ENCODE data around the gene WHRN.
A peak's percentile ranks its signal among the peaks of the same experiment; 100 is the strongest.

WHRN gene

GRCh38 chr9:114394523-114395333 lies 110.5 kb downstream of the WHRN start:
- DNase-seq: no peak

GRCh38 chr9:114392749-114393112 lies 112.5 kb downstream of the WHRN start:
- no peak for DNase-seq

GRCh38 chr9:114390952-114391351 lies 114.3 kb downstream of the WHRN start:
- no peak for DNase-seq

GRCh38 chr9:114389612-114390368 lies 115.5 kb downstream of the WHRN start:
- DNase-seq: no peak

- DNase-seq: no peak
These were observed 116.4 kb downstream of the WHRN start for GRCh38 chr9:114388764-114389375.

GRCh38 chr9:114388357-114388682 lies 117.0 kb downstream of the WHRN start:
- DNase-seq: no peak

GRCh38 chr9:114387680-114388356 lies 117.5 kb downstream of the WHRN start, which contains the start of gene AKNA:
TSS of gene AKNA (minus strand) at chr9:114387982. CDS start at chr9:114381333, 6,649 bp downstream.
- no peak for DNase-seq

GRCh38 chr9:114386886-114387679 lies 118.2 kb downstream of the WHRN start:
- no peak for DNase-seq

GRCh38 chr9:114386361-114386885 lies 118.8 kb downstream of the WHRN start:
- no peak for DNase-seq

- peak; percentile 61 for DNase-seq
These were observed 119.7 kb downstream of the WHRN start for GRCh38 chr9:114385397-114386181.

GRCh38 chr9:114384836-114385396 lies 120.4 kb downstream of the WHRN start:
- no peak for DNase-seq

- DNase-seq: no peak
These were observed 120.9 kb downstream of the WHRN start for GRCh38 chr9:114384341-114384740.

- no peak for DNase-seq
These were observed 121.6 kb downstream of the WHRN start for GRCh38 chr9:114383521-114384231.

GRCh38 chr9:114382699-114383520 lies 122.4 kb downstream of the WHRN start:
- DNase-seq: no peak

- no peak for DNase-seq
These were observed 126.4 kb downstream of the WHRN start for GRCh38 chr9:114378883-114379282.

GRCh38 chr9:114378016-114378415 lies 127.3 kb downstream of the WHRN start:
- no peak for DNase-seq

- DNase-seq: no peak
These were observed 128.5 kb downstream of the WHRN start for GRCh38 chr9:114376586-114377445.
